Limb (tissue), 2 donors: ENCODE data around the gene WASF3.

Experiments
- DNase-seq, 2 donors: peaks; one replicate each; pipeline ENCODE4 v3.0.0-alpha.2; 2016; ENCODE audit errors: extremely low spot score in 2 of 2

Gene WASF3

DNA sequence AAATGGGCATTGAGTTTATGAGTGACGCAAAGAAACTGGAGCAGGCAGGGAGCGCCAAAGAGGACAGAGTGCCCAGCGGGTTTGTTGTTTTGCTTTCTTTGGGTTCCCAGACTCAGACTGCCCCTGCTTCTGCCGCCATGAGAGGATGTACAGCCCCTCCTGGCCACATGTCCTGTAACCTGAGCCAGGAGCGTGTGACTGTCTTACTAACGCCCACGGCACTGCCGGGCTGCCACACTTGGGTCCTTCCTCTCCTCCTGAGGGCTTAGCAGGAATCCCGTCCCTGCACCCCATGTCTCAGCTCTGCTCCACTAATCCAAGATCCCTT is 122.6 kb downstream of the WASF3 start:
- peak in 1 of 2 donors; percentile 38 for DNase-seq

DNA sequence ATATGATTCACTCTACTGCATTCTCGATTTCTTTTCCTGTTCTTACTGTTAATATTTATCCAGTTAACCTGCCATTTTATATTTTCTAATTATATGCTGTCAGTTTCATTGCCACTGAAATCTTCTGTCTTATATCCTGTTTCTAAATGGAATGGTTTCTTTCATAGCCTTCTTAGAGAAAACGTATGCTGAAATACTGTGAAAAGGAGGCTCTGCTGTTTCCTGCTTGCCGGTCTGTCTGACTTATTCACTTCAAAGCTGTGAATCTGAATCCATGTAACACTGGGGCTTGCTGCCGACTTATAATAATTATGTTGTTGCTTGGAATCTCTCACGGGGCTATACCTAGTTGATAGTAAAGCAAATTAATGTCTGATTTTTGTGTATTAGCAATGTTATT is 123.1 kb downstream of the WASF3 start:
- DNase-seq = no peak

DNA sequence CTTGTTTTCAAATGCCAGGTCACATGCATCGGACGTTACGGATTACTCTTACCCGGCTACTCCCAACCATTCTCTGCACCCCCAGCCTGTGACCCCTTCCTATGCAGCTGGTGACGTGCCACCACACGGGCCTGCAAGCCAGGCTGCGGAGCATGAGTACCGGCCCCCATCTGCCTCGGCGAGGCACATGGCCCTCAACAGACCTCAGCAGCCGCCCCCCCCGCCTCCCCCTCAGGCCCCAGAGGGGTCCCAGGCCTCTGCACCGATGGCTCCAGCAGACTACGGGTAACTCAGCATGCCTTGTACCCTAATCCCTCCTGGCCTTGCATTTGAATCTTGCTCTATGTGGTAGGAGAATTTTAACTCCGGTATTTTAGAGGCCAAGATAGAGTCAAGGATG is 123.6 kb downstream of the WASF3 start:
- no peak for DNase-seq

DNA sequence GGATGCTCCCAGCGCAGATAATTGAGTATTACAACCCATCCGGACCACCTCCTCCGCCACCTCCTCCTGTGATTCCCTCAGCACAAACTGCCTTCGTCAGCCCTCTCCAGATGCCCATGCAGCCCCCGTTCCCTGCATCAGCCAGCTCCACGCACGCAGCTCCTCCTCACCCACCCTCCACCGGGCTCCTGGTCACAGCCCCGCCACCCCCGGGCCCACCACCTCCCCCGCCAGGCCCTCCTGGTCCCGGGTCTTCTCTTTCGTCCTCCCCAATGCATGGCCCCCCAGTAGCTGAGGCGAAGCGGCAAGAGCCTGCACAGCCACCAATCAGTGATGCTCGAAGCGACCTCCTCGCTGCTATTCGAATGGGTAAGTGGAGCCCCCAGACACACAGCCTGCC is 125.1 kb downstream of the WASF3 start:
- no peak for DNase-seq

DNA sequence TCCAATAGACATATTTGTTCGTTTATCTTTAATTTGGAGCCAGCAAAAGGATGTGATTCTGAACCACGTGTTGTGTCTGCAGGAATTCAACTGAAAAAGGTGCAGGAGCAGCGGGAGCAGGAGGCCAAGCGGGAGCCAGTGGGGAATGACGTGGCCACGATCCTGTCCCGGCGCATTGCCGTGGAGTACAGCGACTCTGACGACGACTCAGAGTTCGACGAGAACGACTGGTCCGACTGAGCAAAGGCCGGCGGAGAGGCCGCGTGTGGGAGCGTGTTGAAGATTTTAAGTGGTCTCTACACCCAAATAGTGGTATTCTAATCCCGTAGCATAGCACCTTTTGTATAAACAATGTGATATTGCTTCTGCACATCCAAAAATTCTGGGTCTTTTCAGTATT is 128.1 kb downstream of the WASF3 start:
- DNase-seq = no peak

DNA sequence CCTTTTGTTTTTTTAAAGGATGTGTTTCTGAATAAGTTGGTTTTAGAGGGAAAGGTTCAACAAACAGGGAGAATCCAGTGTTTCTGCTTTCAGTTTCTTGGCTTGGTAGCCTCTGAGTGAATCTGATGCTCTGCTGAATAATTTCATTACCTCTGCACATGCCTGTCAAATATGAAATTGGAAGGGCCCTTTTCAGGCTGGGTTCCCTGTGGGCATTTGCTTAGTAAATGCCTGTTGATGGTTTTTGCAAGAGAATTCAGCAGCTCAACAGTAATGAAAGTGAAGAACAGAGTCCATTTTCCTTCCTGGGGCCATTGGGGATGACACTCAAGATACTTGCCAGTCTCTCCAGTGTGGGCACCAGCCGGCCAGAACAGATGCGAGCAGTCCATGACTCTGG is 128.8 kb downstream of the WASF3 start:
- DNase-seq = no peak

DNA sequence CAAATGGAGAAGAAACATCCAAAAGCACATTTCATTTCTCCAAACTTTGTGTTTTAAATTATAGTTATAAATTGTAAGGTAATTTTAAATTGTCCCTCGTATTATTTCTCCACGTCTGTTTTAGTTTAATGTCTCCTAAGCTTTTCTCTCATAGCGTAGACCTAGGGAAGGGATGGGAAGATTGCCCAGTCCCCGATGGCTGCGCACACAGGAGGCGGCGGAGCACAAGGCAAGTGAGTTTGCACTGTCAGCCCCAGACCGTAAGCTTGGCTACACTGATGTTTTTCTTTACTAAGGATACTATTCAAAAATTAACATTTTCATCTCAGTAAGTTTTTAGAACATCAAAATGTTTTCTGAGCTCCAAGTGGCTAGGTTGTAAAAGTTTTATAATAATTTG is 130.8 kb downstream of the WASF3 start:
- no peak for DNase-seq

DNA sequence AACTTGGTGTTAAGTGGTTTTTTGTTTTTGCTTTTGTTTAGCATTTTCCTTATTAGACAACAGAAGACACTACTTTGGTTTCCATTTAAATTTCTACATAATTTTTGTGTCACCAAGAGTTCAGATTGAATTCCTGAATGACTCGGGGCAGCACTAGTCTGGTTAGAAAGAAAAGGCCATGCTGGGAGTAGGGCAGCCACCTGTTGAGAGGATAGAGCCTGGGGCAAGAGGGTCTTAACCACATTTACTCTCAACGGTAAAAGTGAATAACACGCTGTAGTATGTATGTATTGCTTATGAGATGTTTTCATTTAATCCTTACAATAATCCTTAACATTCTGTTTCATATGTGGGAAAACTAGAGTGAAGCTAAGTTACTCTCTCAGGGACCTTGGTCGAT is 131.5 kb downstream of the WASF3 start:
- DNase-seq = no peak

DNA sequence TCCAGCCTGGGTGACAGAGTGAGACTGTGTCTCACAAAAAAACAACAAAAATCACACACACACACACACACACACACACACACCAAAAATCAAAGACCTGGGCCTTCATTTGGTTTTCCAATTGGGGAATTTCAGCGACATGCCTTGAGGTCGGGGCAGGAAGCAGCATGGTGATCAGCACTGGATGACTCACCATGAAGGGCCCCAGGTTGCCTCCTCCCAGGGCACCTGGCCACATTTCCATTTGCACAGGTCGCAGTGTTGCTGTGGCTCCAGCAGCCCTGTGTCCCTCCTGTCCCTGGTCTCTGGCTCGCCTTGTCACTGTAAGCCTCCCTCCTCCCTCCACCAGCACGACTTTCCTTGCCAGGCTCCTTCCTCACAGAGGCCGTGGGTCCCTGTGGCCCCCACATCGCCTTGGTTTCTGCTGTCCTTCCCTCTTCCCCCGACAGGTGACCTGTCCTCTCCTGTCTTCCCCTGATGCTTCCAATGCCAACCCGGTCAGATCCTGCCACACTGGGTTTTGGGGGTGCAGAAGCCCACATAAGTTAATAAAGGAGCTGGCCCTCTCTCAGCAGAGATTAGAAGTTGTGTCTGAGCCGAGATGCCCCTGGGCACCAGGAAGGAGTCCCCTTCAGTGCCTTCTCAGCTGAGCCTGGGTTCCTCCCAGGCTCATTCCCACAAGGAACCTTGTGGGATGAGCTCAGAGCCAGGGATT is 136.4 kb downstream of the WASF3 start:
- DNase-seq = no peak

DNA sequence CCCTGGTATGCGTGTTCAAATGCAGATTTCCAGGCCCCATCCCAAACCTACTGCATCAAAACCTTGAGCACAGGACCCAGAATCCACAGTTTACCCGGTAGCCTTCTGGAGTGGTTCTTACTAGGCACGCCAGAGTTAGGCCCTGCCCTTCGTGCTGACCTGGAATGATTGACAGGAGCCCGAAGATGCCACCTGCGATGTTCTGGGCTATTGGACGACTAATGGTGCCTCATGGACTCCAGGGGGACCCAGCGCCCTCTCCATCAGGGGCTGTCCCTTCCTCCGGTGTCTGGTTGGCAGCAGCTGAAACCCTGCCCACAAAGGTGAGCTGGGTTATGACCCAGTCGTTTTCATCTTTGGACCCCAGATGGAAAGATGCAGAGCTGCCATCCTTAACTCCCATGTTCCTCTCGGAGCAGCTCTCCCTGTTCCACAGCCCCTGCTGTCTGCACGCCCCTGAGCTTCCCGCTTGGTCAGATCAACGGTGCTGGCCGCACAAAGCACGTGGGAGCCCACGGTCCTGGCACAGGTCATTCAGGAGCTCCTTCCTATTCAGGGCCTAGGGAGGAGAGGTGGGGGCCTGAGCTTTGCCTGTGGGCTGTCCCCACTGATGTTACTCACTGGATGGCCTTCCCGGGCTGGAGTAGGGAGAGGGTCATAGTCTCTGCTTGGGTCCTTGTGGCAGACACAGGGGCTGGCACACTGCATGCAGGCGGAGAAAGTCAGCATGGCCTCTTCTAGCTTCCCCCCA is 137.3 kb downstream of the WASF3 start:
- no peak for DNase-seq

DNA sequence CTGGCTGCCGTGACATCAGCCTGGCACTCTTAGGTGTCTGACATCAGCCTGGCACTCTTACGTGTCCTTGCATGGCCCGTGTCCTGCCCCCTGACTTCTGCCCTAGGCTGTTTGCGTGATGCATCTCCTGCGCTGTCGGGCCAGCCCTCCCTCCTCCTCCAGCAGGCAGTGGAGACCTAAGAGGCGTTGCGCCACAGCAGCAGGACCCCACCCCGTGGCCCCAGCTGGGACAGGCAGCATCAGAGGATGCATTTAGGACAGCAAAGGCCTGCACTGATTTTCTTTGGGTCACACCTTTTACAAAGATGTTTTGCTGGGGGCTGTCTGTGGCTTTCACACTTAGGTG is 137.8 kb downstream of the WASF3 start:
- DNase-seq = no peak

DNA sequence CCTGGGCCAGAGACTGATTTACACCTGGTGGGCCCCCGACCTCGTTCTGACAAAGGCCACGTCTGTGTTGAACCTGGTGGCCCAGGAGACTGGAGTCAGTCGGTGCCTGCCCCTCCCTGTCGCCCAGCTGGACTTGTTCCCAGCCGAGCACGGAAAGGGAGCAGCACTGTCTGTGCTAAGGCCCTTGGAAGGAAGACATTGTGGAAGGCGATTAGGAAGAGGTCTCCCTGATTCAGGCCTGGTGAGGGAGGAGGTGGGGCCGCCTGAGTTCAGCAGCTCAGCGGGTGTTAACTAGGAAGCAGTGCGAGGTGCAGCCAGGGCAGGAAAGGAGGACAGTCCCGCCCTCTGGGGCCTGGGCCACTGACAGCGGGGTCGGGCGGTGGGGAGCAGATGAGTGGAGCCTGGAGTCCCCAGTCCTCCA is 138.4 kb downstream of the WASF3 start:
- no peak for DNase-seq

DNA sequence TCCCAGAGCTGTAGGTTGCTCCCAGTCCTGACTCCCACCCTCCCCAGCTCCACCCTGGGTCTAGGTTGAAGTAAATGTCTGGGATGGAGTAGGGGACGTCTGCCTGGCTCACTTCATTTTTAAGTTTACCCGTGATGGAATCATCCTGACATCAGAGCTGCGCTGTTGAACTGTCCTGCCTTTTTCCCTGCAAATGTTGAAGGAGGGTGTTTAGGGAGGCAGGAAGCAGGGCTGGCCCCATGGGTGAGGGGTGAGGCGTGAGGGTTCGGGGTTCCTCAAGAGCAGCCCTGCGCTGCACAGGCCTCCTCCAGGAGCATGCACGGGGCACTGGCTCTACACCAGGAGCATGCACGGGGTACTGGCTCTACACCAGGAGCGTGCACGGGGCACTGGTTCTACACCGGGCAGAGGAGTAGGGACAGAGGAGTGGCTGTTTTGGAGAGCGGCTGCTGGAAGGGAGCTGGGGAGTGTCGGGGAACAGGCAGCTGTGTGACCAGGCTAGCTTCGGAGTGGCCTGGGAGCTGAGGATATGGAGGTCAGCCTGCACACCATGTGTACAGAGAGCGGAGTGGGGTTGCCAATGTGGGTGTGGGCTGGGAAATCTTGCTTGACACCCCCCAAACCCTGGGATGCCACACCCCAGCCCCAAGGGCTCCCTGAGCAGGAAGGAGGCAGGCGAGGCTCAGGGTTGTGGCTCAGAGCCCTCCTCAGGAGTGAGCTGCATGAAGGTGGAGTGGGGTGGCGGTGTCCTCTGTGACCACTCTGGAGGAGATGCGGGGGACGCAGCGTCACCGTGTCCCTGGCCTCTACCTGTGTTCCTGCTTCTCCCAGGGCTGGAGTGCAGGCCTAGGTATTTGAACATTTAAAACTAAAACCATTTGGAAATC is 139.8 kb downstream of the WASF3 start:
- DNase-seq = no peak

DNA sequence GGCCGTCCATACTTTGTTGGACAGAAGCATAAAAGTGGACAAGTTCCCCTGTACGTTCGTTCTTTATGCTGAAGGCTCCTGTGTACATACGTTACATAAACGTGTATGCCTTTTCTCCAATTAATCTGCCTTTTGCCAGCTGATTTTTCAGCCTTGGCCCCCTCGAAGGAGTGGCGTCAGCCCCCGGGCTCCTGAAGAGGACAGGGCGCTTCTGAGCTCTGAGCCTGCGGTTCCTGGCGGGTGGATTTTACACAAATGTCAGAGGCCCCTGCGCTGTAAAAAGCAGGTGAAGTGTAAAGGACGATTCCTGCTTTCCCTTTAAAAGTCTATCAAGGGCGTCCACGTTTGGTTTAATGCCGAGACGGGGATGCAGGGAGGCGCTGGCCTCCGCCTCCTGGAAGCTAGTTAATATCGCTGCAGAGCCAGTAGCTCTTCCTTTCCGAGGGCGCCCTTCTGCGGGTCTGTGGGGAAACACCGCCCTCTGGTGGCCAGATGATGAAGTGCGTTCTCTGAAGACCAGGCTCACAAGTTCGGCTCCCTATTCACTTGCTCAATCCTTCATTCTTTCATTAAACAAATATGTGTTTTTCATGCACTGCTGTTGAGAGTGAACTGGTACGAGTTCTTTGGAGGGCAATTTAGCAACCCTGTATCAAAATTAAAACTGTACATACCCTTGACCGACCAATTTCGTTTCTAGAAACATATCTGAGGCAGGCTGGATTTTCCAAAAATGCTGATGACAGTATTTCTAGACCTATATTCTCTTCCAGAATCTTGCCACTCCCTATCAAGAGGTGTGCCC is 141.1 kb downstream of the WASF3 start:
- peak; percentile 87 to 92 for DNase-seq

DNA sequence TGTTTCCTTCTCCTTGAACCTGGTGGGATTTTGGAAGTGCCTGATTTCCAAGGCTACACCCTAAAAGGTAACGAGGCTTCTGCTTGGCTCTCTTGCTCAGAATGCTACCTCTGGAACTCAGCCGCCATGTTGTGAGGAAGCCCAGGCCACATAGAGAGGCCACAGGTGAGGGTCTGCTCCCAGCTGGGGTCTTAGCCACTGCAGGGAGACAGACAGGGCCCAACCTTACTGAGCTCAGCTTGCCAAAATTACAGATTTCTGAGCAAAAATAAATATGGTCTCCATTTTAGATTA is 141.7 kb downstream of the WASF3 start:
- DNase-seq = no peak

DNA sequence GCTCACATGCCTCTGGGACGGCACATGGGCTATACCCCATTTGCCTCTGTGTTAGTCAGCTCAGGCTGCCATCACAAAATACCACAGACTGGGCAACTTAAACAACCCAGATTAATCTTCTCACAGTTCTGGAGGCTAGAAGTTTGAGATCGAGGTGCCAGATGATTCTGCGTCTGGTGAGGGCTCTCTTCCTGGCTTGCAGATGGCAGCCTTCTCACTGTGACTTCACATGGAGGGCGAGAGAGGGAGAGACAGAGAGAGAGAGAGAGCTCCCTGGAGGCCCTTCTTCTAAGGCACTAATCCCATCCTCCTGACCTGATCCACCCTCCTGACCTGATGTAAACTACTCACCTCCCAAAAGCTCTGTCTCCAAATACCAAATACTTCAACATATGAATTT is 148.1 kb downstream of the WASF3 start:
- no peak for DNase-seq

DNA sequence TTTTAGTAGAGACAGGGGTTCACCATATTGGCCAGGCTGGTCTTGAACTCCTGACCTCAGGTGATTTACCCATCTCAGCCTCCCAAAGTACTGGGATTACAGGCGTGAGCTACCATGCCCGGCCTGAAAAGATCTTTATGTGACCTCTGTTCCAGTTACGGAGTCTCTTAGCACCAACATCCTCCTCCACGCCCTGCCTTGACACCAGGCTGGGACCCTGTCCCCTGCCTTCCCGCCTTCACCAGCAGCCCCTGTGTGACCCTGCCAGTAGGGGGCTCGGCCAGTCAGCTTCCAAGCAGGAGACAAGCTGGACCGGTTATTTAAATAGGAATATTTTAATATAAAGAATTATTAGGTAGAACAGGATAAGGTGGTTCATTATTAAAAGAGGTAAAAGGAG is 148.9 kb downstream of the WASF3 start:
- DNase-seq = no peak

DNA sequence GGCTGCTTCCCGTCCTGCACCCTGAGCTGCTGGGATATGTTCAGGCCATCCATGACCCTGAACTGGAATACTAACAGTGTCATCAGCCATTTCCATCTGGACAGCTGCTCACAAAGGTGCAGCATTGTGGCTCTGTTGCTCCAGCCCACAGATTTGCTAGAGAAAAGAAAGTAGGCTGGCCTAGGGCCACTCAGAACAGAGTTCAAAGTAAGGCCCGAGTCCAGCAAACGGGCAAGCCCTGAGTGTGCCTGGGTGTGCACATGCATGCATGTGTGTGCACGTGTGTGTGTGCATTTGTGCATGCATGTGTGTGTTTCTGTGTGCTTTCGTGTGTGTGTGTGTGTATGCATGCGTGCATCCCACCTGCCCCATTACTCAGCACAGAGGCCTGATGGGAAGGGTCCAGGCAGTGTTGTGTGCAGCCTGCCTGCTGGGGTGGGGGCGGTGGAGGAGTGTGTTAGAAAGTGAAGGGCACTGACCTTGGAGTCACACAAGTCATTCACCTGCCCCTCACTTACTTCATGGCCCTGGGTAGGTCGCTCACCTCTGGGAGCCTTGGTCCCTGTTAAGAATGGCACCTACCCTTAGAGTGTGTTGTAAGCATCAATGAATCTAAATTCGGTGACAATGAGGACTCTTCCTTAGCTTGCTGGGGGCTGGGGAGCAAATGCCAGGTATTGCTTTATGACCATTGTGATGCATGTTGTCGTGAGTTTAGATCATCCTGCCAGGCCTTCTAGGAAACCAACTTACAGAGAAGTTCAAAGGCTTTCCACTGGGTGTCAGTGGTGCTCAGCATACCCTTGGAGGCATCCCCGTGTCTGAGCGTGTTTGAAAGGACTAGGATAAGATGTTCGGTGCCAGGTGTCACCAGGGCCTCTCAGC is 149.9 kb downstream of the WASF3 start:
- peak; percentile 30 to 65 for DNase-seq

DNA sequence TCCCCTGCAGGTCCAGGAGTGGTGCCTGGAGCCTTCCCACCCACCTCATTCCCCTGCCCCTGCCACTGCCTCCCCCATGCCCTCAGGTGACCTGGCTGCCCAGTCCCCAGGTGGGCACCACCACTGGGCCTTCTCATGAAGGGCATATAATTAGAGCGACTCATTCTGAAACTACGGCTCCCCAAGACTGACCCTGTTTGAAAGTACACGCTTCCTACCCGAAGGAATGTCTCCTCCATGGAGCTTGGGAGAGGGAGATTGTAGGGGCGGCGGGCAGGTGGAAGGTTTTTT is 150.5 kb downstream of the WASF3 start:
- no peak for DNase-seq

DNA sequence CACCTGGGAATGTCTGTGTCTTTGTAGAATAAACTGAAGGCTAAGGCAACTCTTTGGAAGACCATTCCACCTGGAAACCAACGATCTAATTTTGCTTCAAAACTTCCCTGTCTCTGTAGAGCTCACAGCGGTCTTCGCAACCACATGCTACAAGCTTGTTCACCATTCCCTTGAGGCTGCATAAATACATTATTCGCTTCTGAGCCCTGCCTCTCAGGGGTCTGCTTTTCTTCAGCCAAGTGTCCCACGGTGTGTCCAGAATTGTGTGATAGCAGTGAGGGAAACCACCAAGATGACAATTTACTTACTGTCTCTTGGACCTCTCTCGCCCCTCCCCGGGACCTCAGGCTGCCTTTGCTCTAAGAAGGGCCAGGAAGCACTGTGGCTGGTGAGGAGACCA is 152.0 kb downstream of the WASF3 start:
- no peak for DNase-seq

DNA sequence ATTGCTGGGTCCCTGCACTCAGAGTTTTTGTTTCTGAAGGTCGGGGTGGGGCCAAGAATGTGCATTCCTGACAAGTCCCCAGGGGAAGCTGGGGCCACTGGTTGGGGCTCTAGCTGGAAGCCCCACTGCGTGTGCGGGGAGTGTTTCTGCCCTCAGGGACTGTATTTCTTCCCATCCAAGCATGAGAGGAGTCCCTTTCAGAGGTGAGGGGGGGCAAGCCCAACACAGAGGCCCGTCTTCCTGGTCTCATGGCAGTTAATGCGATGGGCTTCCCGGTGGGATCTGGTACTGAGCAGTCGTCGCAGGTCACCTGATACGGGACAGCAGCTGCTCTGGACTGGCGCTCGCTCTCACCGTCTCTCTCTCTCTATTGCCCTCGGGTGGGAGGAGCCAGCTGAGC is 152.7 kb downstream of the WASF3 start:
- no peak for DNase-seq
